CD14-positive monocyte (primary cell): ENCODE data around the gene KCNC1. TPM values are rescaled to one million over a fixed set of nuclear protein-coding genes. Genes with fewer than 3 reads are reported as not detected.

Source experiments
- DNase-seq, 3 donors: peaks; one replicate each; pipeline ENCODE4 v3.0.0-alpha.2; 2011 to 2022
- H2AFZ ChIP-seq: 2 replicates; pipeline ENCODE4 v1.6.0; 2012; ENCODE audit warnings: mild to moderate bottlenecking, low read depth, low read length, inconsistent platforms; ENCODE audit not compliant: insufficient read depth, poor library complexity, severe bottlenecking
- H3K27ac ChIP-seq, 2 donors: 1 replicate in 1 of 2; 2 replicates in 1 of 2; pipeline ENCODE4 v1.5.1; 2012 to 2013; ENCODE audit warnings: low read length in 2 of 2, control low read depth in 1 of 2, inconsistent platforms in 1 of 2, low read depth in 1 of 2, mild to moderate bottlenecking in 1 of 2
- H3K27me3 ChIP-seq, 2 donors: one replicate each; pipeline versions ENCODE4 v1.6.0 to v1.6.1; 2011 to 2013; ENCODE audit warnings: low read length in 2 of 2; ENCODE audit not compliant: control insufficient read depth in 2 of 2, insufficient read depth in 2 of 2
- H3K36me3 ChIP-seq, 2 donors: replicated peaks in 1 of 2; 1 replicate in 1 of 2; 2 replicates in 1 of 2; pipeline versions ENCODE4 v1.5.1 to v1.6.1; 2012 to 2013; ENCODE audit warnings: low read length in 2 of 2, control low read depth in 1 of 2, inconsistent platforms in 1 of 2, mild to moderate bottlenecking in 1 of 2; ENCODE audit not compliant: insufficient read depth in 2 of 2, control insufficient read depth in 1 of 2
- H3K4me1 ChIP-seq, 2 donors: 1 replicate in 1 of 2; 2 replicates in 1 of 2; pipeline versions ENCODE4 v1.5.1 to v1.6.1; 2012 to 2013; ENCODE audit warnings: low read length in 2 of 2, control low read depth in 1 of 2, inconsistent platforms in 1 of 2, mild to moderate bottlenecking in 1 of 2, moderate library complexity in 1 of 2; ENCODE audit not compliant: insufficient read depth in 2 of 2, control insufficient read depth in 1 of 2
- H3K4me2 ChIP-seq: replicated peaks from 2 replicates; pipeline ENCODE3; 2012; ENCODE audit warnings: low read length, moderate library complexity, mild to moderate bottlenecking; ENCODE audit not compliant: poor library complexity, severe bottlenecking; ENCODE audit errors: extremely low read depth
- H3K4me3 ChIP-seq, 3 experiments: fragments of 200-600 bp in 1 of 3; sonication (generic) in 1 of 3; replicated peaks in 1 of 3; 1 replicate in 2 of 3; 2 replicates in 1 of 3; pipeline ENCODE4 v1.5.1; 2011 to 2013; ENCODE audit warnings: low read length in 3 of 3, mild to moderate bottlenecking in 3 of 3, control low read depth in 2 of 3, low read depth in 2 of 3, inconsistent platforms in 1 of 3, moderate library complexity in 1 of 3
- H3K79me2 ChIP-seq: 2 replicates; pipeline ENCODE4 v1.6.0; 2012; ENCODE audit warnings: mild to moderate bottlenecking, control low read depth, inconsistent platforms, low read length, moderate library complexity; ENCODE audit not compliant: insufficient read depth
- H3K9ac ChIP-seq: 2 replicates; pipeline ENCODE4 v1.6.0; 2017; ENCODE audit warnings: low read length, mild to moderate bottlenecking; ENCODE audit not compliant: insufficient read depth, poor library complexity, severe bottlenecking
- H3K9me3 ChIP-seq, 2 donors: replicated peaks in 1 of 2; 1 replicate in 1 of 2; 2 replicates in 1 of 2; pipeline versions ENCODE4 v1.5.1 to v1.6.1; 2012 to 2013; ENCODE audit warnings: low read length in 2 of 2, control low read depth in 1 of 2; ENCODE audit not compliant: control insufficient read depth in 1 of 2, insufficient read depth in 1 of 2
- H4K20me1 ChIP-seq: 2 replicates; pipeline ENCODE4 v1.6.0; 2012; ENCODE audit warnings: mild to moderate bottlenecking, low read length, control low read depth, moderate library complexity; ENCODE audit not compliant: insufficient read depth
- H3K27ac Mint-ChIP-seq, 7 donors: one replicate each; pipeline ENCODE4 v1.8.0; 2020; ENCODE audit warnings: mild to moderate bottlenecking in 7 of 7, mixed read lengths in 7 of 7, moderate library complexity in 6 of 7, inconsistent platforms in 2 of 7
- H3K27me3 Mint-ChIP-seq, 3 donors: one replicate each; pipeline ENCODE4 v1.8.0; 2021 to 2022; ENCODE audit warnings: low read depth in 3 of 3, mild to moderate bottlenecking in 3 of 3, mixed read lengths in 3 of 3, moderate library complexity in 3 of 3, inconsistent platforms in 1 of 3
- H3K36me3 Mint-ChIP-seq, 2 donors: one replicate each; pipeline ENCODE4 v1.8.0; 2020; ENCODE audit warnings: mixed read lengths in 2 of 2, inconsistent platforms in 1 of 2, mild to moderate bottlenecking in 1 of 2
- H3K4me1 Mint-ChIP-seq: one replicate; pipeline ENCODE4 v1.8.0; 2020; ENCODE audit warnings: mild to moderate bottlenecking, mixed read lengths
- H3K4me3 Mint-ChIP-seq, 2 donors: one replicate each; pipeline ENCODE4 v1.8.0; 2020; ENCODE audit warnings: mild to moderate bottlenecking in 2 of 2, mixed read lengths in 2 of 2, moderate library complexity in 1 of 2
- H3K9me3 Mint-ChIP-seq, 7 donors: one replicate each; pipeline ENCODE4 v1.8.0; 2020 to 2022; ENCODE audit warnings: mixed read lengths in 7 of 7, mild to moderate bottlenecking in 6 of 7, moderate library complexity in 6 of 7, inconsistent platforms in 2 of 7
- CTCF ChIP-seq: fragments of 200-600 bp; IDR thresholded peaks from one replicate; pipeline ENCODE4 v1.8.0; 2022; ENCODE audit warnings: antibody characterized with exemption, mild to moderate bottlenecking
- WGBS: methylation state at CpG from one replicate; pipeline ENCODE4 v1.1.5; 2013; ENCODE audit warnings: missing lambda C conversion rate; ENCODE audit not compliant: insufficient coverage; 5-methylcytosine and 5-hydroxymethylcytosine counted together
- intact Hi-C, 2 donors: fragments of 100-400 bp; cut with micrococcal nuclease; formaldehyde crosslinking; loops; one replicate each; pipeline versions ENCODE4 v1.15.0 to v1.15.1; 2023
- polyA plus RNA-seq, 3 donors: library from polyadenylated mRNA; depleted of rRNA in 1 of 3; unstranded in 2 of 3; stranded (reverse) in 1 of 3; fragments of 300-500 nt in 2 of 3; fragments of >200 nt in 1 of 3; fragmentation: Illumina TruSeq in 2 of 3; gene quantifications; 1 replicate in 2 of 3; 2 replicates in 1 of 3; pipeline ENCODE4 v1.2.3, GENCODE V29; 2012 to 2021

Gene KCNC1
- polyA plus RNA-seq, 3 donors: not detected

- Histone ChIP-seq H3K4me2 (no peak overlapping the region), H3K9me3 (no peaks in the 10 kb centered on the region), H3K27me3 (no peaks in the 10 kb centered on the region), H3K4me1 (no peaks in the 10 kb centered on the region), H4K20me1 (no peaks in the 10 kb centered on the region), H2AFZ (no peak overlapping the region), H3K4me3 (no peak overlapping the region), H3K79me2 (no peaks in the 10 kb centered on the region), H3K36me3 (peaks cover 0 to 4% of the 10 kb centered on the region in 2 donors), H3K27ac (no peak overlapping the region), H3K9ac (no peak overlapping the region)
- Mint-ChIP-seq H3K36me3 (peaks cover 0 to 7% of the 10 kb centered on the region in 2 donors), H3K4me1 (no peaks in the 10 kb centered on the region), H3K27ac (no peak overlapping the region), H3K9me3 (no peaks in the 10 kb centered on the region), H3K27me3 (peaks cover 0 to 1% (median 0%) of the 10 kb centered on the region in 3 donors), H3K4me3 (no peak overlapping the region)
- intact Hi-C loops: no loop called here
- no peak for DNase-seq
- TF ChIP-seq CTCF: no peak
- WGBS: no CpG with 5 or more reads among the region's 1 CpG
Measured at GRCh38 chr11:17790453-17790852, 55.9 kb downstream of the KCNC1 start.

DNA sequence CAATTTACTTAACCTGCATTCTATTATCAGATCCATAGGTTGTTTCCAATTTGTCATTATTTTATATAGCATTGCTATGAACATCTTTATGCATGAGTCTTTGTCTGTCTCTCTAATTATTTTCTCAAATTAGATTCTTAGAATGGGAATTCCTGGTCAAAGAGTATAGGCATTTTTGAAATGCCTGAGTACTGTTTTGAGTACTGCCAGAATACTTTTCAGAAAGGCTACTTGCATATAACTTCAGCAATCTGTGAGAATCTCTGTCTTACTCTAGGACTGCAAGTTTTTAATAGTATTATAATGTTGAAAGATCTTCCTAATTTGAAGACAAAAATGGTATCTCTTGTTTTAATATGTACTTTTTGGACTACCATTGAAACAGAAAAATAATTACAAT, 56.6 kb downstream of the KCNC1 start:
- H3K9ac ChIP-seq: no peak overlapping the region
- no peak for TF ChIP-seq CTCF
- Mint-ChIP-seq H3K4me3 (no peak overlapping the region), H3K27me3 (peaks cover 0 to 1% (median 0%) of the 10 kb centered on the region in 3 donors), H3K9me3 (no peaks in the 10 kb centered on the region), H3K36me3 (peaks cover 0 to 4% of the 10 kb centered on the region in 2 donors), H3K27ac (no peak overlapping the region), H3K4me1 (no peaks in the 10 kb centered on the region)
- no peak overlapping the region for H3K4me2 ChIP-seq
- no peaks in the 10 kb centered on the region for H3K9me3 ChIP-seq
- no peaks in the 10 kb centered on the region for H3K4me1 ChIP-seq
- H4K20me1 ChIP-seq: no peaks in the 10 kb centered on the region
- H3K36me3 ChIP-seq: peaks cover 0 to 4% of the 10 kb centered on the region in 2 donors
- no peak overlapping the region for H2AFZ ChIP-seq
- intact Hi-C loops: no loop called here
- no peak for DNase-seq
- H3K27me3 ChIP-seq: no peaks in the 10 kb centered on the region
- H3K79me2 ChIP-seq: no peaks in the 10 kb centered on the region
- H3K27ac ChIP-seq: no peak overlapping the region
- H3K4me3 ChIP-seq: no peak overlapping the region
